HUES64 (cell line): Measurements from ENCODE around the gene APEX1.
A peak's percentile ranks its signal among the peaks of the same experiment; 100 is the strongest.

Experiments
- H3K27ac ChIP-seq: 2 replicates; pipeline ENCODE4 v1.7.0; 2013; ENCODE audit warnings: low read depth, low read length, inconsistent platforms
- H3K27me3 ChIP-seq: 2 replicates; pipeline ENCODE4 v1.6.1; 2013; ENCODE audit warnings: mild to moderate bottlenecking, low read length; ENCODE audit not compliant: insufficient read depth
- H3K36me3 ChIP-seq: 2 replicates; pipeline ENCODE4 v1.6.1; 2013; ENCODE audit warnings: mild to moderate bottlenecking, low read length; ENCODE audit not compliant: insufficient read depth
- H3K4me1 ChIP-seq: 2 replicates; pipeline ENCODE4 v1.6.1; 2013; ENCODE audit warnings: mild to moderate bottlenecking, low read length, moderate library complexity; ENCODE audit not compliant: insufficient read depth
- H3K4me3 ChIP-seq: 2 replicates; pipeline ENCODE4 v1.5.1; 2013; ENCODE audit warnings: mild to moderate bottlenecking, low read length, moderate library complexity
- H3K9ac ChIP-seq: 2 replicates; pipeline ENCODE4 v1.6.1; 2013; ENCODE audit warnings: mild to moderate bottlenecking, low read depth, low read length
- H3K9me3 ChIP-seq: 2 replicates; pipeline ENCODE4 v1.6.1; 2013; ENCODE audit warnings: low read depth, low read length; ENCODE audit not compliant: insufficient read depth
- WGBS: fragments of 150-250, 120-280 bp; methylation state at CpG from one replicate; pipeline ENCODE4 v1.1.7; 2013; ENCODE audit warnings: missing lambda C conversion rate; 5-methylcytosine and 5-hydroxymethylcytosine counted together

APEX1 gene

DNA sequence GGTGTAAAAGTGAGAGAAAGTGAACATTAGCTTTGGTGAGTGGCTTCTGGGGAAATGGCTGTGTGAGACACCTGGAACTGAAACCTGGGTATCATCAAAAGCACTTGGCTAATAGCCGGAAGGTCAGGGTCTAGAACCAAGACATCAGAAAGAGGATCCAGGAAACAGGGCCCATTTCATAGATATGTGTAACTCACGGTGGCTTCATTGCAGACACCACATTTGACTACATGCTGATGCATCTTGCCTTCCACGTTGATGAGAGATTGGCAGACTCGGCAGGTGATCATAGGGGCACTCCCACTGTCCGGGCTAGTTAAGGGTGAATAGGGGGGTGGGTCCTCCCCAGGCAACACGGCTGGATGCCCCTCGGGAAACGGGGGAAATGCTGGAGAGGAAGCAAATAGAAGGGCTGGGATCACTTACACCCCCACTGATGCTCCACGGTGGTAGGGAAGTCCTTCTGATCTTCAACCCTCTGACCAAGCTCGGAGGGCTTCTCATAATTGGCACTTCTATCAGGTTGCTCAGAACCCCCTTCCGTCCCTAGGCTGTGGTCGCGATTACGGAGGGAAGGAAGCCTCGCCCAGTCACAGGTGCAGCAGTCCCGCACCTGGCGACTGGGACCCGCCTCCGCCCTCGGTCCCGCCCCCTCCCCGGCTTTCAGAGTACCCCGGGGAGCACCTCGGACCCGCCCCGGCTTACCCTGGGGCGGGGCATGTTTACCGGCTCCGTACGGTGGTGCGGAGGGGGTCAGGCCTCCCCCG is 5.6 kb downstream of the APEX1 start:
- H3K36me3 ChIP-seq = peaks cover 47% of the 10 kb centered on the region
- peak overlapping the region; percentile 96 for H3K27ac ChIP-seq
- no peaks in the 10 kb centered on the region for H3K27me3 ChIP-seq
- H3K9ac ChIP-seq = peak overlapping the region; percentile 74
- H3K9me3 ChIP-seq = no peaks in the 10 kb centered on the region
- peak overlapping the region; percentile 71 for H3K4me3 ChIP-seq
- H3K4me1 ChIP-seq = peaks cover 15% of the 10 kb centered on the region; the same call in 1 of the 2 replicates
- 8% methylated on average over 32 of the region's 32 CpGs for WGBS

DNA sequence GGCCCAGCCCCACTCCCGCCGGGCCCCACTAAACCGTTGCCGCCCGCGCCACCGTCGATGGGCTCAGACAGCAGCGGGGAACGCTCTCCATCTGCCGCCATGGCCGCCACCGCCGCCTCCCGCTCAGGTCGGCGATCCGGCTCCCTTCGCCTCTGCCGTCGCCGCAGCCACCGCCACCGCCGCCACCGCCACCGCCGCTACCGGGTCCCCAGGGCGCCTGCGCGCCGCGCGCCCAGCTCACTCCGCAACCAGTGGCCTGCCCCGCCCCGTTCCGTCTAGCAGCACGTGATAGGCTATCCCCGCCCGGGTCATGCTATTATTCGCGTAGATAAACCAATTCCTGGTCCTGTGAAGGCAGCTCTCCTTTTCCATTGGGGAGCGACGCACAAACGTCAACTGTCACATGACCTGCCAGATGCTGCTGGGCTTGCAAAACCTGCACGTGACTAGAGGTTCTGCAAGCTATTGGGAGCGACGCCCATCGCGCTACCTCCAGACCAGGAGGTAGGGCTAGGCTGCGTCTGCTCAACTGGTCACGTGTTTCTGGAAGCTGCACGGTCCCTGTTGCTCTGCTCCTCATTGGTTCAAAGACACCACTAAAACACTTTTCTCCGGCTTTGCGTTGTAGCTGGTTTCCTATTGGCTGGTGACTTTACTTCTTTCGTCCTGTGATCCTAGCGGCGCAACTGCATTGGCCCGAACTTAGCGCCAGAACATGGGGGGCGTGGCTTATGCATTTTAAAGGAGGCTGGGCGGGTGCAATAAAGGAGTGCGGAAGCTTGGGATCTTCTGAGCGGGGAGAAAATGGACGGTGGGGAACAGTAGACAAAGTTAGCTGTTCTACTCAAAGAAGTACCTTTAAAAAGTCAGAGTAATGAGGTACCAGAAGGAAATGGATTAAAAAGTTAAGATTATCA is 6.5 kb downstream of the APEX1 start, which contains the start of gene PIP4P1:
TSS of gene PIP4P1 (minus strand) at position 210 of the 917 bp plus-strand sequence. CDS start at position 101, 109 bp downstream.
- Histone ChIP-seq H3K4me3 (peak within 1 kb of the TSS; percentile 71), H3K27me3 (no peaks in the 10 kb centered on the region), H3K9me3 (no peaks in the 10 kb centered on the region), H3K27ac (peak within 1 kb of the TSS; percentile 96), H3K36me3 (peaks cover 41% of the 10 kb centered on the region), H3K9ac (peak within 1 kb of the TSS; percentile 74), H3K4me1 (peaks cover 11% of the 10 kb centered on the region; the same call in 1 of the 2 replicates)
- WGBS = under 1% methylated on average over 67 of the region's 67 CpGs

DNA sequence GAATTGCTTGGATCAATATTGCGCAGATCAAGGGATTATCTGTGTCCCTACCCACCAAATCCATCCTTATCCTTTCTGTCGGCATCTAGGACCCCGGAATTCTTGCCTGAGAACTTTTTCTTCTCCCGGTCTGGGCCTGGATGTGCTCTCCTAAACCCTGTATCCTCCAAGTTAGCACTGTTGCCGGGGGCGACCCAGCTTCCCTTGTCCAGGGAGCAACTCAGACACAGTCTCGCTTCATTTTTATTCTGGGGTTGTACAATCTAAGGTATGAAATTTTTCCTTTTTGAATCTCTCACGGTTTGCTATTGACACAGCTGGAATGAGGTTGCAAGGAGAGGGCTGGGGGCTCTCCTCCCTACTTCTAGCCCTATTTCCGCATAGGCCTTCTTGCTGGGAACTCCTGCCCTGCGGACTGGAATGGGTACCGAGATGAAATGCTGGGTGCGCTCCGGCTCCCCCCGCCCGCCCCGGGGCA is 13.8 kb downstream of the APEX1 start:
- no peaks in the 10 kb centered on the region for H3K27me3 ChIP-seq
- peak overlapping the region; percentile 80 for H3K4me3 ChIP-seq
- peak overlapping the region; percentile 83; the same call in 1 of the 2 replicates for H3K9ac ChIP-seq
- peaks cover 24% of the 10 kb centered on the region for H3K36me3 ChIP-seq
- no peak overlapping the region for H3K27ac ChIP-seq
- H3K9me3 ChIP-seq = no peaks in the 10 kb centered on the region
- H3K4me1 ChIP-seq = peaks cover 5% of the 10 kb centered on the region; the same call in 1 of the 2 replicates
- 35% methylated on average over 16 of the region's 16 CpGs for WGBS

DNA sequence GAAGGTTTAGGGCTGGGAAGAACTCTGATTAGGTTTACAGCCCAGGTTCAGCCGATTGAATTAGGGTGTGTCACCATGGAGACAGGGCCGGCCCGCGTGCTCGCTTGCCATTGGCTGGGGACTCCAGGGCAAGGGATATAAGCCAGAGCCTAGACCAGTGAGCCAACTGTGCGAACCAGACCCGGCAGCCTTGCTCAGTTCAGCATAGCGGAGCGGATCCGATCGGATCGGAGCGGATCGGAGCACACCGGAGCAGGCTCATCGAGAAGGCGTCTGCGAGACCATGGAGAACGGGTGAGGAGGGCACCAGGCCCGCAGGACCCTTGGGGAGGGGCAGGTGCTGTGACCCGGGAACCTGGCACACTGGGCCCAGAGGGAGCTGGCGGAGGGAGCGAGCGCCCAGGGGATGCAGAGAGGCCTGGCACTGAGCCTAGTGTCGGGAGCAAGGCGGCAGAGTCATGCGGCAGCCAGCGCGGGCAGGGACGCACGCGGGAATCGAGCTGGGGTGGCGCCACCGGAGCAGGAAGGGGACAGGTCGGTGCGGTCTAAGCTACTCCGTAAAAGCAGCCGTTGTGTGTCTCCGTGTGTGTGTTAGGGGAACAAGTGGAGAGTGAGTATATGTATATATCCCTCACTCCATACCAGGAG is 14.3 kb downstream of the APEX1 start, which contains the start of gene PNP:
TSS of gene PNP (plus strand) at position 165 of the 648 bp plus-strand sequence. CDS start at position 284, 119 bp downstream.
- 2% methylated on average over 38 of the region's 40 CpGs for WGBS
- Histone ChIP-seq H3K27me3 (no peaks in the 10 kb centered on the region), H3K27ac (no peak within 1 kb of the TSS; the same call in 1 of the 2 replicates), H3K9ac (peak within 1 kb of the TSS; percentile 83), H3K36me3 (peaks cover 29% of the 10 kb centered on the region), H3K4me1 (peaks cover 5% of the 10 kb centered on the region; the same call in 1 of the 2 replicates), H3K9me3 (no peaks in the 10 kb centered on the region), H3K4me3 (peak within 1 kb of the TSS; percentile 80)

DNA sequence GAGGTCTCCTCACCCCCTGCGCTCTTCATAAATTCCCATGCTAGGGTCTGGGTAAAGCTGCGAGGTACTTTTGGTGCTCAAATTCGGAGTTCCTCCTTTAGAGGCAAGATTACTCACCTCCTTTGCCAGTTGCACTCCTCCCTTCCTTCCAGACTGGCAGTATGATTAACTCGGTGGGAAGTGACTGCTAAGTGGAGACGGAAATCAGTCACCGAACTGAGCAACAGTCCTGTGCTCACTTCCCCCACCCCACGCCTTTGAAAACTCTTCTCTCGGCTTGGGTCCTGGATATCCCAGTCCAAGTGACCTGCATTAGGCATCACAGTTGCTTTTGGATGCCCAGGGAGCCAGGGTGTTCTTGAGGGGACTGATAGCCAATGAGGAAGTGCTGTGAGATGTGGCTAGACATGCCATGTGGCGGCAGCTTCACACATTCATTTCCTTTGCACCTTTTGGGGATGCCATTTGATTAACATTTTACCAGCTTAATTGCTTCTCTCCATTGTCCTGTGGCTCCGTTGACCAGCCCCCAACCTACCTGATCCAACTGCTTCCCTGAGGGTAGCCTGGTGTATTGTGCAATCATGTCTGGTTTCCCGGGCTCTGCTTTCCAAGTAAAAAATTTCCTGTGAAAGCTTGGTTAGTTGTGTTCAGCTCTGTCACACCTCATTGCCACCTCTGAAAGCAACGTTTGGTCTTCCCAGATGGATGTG is 15.0 kb downstream of the APEX1 start:
- Histone ChIP-seq H3K4me3 (peak overlapping the region; percentile 80), H3K9ac (peak overlapping the region; percentile 83), H3K27me3 (no peaks in the 10 kb centered on the region), H3K36me3 (peaks cover 36% of the 10 kb centered on the region), H3K4me1 (peaks cover 5% of the 10 kb centered on the region; the same call in 1 of the 2 replicates), H3K27ac (no peak overlapping the region), H3K9me3 (no peaks in the 10 kb centered on the region)
- WGBS = 1% methylated on average over 12 of the region's 12 CpGs

DNA sequence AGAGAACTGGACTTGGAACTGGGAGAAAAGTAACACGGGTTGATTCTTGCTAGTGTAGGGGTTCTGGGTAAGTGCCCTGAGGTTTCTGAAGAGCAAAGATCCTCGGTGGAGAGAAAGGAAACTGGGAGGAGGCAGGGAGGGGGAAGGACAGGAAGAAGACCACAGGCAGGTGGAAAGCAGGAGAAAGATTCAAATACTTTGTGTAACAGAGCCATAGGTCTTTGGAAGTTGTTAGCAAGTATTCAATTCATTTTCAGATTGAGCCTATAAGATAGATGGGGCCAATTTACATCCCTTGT is 15.5 kb downstream of the APEX1 start:
- H3K9ac ChIP-seq = peak overlapping the region; percentile 83; the same call in 1 of the 2 replicates
- 2% methylated on average over 2 of the region's 2 CpGs for WGBS
- peaks cover 41% of the 10 kb centered on the region for H3K36me3 ChIP-seq
- no peaks in the 10 kb centered on the region for H3K27me3 ChIP-seq
- H3K4me1 ChIP-seq = peaks cover 5% of the 10 kb centered on the region; the same call in 1 of the 2 replicates
- no peak overlapping the region for H3K27ac ChIP-seq
- peak overlapping the region; percentile 80 for H3K4me3 ChIP-seq
- H3K9me3 ChIP-seq = no peaks in the 10 kb centered on the region

DNA sequence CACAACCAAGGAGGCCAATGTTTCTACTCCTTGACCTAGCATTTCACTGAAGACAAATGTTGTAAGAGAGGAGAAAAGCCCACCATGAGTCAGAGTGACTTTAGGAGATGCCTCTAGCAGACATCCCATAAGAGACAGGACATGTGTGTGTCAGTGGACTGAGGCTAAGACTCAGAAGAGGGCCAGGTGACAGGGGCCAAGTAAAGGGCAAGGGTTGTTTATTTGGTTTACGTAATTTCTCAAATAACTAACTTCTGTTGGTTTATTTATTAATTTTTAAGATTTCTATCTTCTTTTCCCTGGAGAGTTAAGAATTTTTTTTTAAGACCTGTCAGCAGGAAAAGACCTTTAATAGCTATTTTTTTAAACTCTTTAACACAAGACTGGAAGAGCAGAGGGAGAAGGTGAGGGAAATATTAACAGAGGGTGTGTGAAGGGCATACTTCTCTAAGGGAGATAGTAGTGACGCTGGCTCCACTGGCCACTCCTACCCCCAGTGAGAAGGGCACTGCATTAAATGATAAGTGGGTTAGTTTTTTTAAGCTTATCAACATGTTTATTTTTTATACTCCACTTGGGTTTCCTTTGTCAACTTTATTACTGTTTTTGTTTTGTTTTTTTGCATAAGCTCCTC is 17.6 kb downstream of the APEX1 start:
- no peak overlapping the region for H3K27ac ChIP-seq
- no peak overlapping the region for H3K4me3 ChIP-seq
- H3K9me3 ChIP-seq = no peaks in the 10 kb centered on the region
- peaks cover 5% of the 10 kb centered on the region; the same call in 1 of the 2 replicates for H3K4me1 ChIP-seq
- no peak overlapping the region for H3K9ac ChIP-seq
- 93% methylated on average over 1 of the region's 2 CpGs for WGBS
- no peaks in the 10 kb centered on the region for H3K27me3 ChIP-seq
- H3K36me3 ChIP-seq = peaks cover 62% of the 10 kb centered on the region

DNA sequence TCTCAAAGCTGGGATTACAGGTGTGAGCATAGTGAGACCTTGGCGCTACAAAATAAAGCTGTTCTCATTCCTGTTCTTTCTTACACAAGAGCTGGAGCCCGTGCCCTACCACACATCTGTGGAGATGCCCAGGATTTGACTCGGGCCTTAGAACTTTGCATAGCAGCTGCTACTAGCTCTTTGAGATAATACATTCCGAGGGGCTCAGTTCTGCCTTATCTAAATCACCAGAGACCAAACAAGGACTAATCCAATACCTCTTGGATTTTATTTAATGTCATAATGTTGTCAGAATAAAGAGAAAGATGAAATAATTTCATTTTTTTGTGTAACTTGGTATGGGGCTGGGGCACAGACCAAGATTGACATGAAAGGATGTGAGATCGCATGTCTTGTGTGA is 21.8 kb downstream of the APEX1 start:
- Histone ChIP-seq H3K36me3 (peaks cover 73% of the 10 kb centered on the region), H3K27ac (no peak overlapping the region)
- WGBS = 92% methylated on average over 5 of the region's 5 CpGs

DNA sequence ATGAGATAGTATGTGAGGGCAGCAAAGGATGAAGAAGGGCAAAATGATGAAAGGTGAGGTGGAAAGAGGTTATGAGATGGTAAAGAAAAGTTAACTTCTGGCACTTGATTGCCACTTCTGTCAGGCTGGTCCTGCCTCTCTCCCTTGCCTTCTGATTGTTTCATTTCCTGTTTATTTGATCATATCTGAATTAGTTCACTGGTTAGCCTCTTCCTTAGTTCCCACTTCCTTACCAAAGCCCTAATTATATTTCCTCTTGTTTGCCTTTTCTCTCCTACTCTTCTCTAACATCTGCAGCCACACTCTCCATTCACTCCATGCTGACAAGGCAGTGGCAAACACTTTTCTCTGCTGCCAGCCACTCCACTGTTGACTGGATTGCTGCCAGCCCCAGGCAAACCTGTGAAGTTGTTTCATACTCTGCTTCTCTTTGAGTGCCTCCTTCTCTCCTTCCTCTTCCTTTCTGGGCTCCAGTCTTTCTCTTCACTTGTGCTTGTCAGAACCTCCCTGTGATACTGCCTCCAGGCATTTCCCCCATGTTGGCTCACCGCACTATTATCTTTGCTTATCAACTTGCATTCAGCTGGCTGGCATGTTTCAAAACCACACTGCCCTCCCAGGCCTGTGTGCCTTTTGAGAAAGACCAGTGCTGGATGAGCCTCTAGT is 22.3 kb downstream of the APEX1 start:
- Histone ChIP-seq H3K9ac (no peak overlapping the region), H3K27me3 (no peaks in the 10 kb centered on the region), H3K9me3 (no peaks in the 10 kb centered on the region), H3K4me1 (peaks cover 14% of the 10 kb centered on the region), H3K36me3 (peaks cover 67% of the 10 kb centered on the region), H3K4me3 (no peak overlapping the region), H3K27ac (no peak overlapping the region)
- 80% methylated on average over 1 of the region's 1 CpG for WGBS

More for the DNA sequence above, 21.8 kb downstream of the APEX1 start:
- H3K9ac ChIP-seq = no peak overlapping the region
- H3K4me3 ChIP-seq = no peak overlapping the region
- H3K9me3 ChIP-seq = no peaks in the 10 kb centered on the region
- H3K4me1 ChIP-seq = peaks cover 8% of the 10 kb centered on the region
- H3K27me3 ChIP-seq = no peaks in the 10 kb centered on the region
